GM21390 (cell line): ENCODE results near the gene CIB1.
"Not testable (repeated sequence)": the region's sequence is repeated elsewhere in the genome, so short reads cannot be mapped to it uniquely, and the experiment has no call there.

Experiments
- ATAC-seq: cut with Tn5 transposase; IDR thresholded peaks from one replicate; pipeline ENCODE4 v1.9.1; 2021; ENCODE audit not compliant: unreplicated experiment

Gene CIB1

GRCh38 chr15:90201130-90201943 lies 32.4 kb downstream of the CIB1 start, which contains the start of gene SEMA4B:
Gene SEMA4B (plus strand): TSS chr15:90201330. CDS start chr15:90201579, 249 bp downstream.
- peak; percentile 87 for ATAC-seq

GRCh38 chr15:90200534-90201129 lies 33.1 kb downstream of the CIB1 start:
- peak; percentile 21 for ATAC-seq

GRCh38 chr15:90194655-90195054 lies 39.1 kb downstream of the CIB1 start:
- no peak for ATAC-seq

GRCh38 chr15:90192961-90193786 lies 40.6 kb downstream of the CIB1 start:
- no peak for ATAC-seq

- ATAC-seq, result peak; percentile 77
Observed at GRCh38 chr15:90191794-90192509, 41.8 kb downstream of the CIB1 start.

- peak; percentile 22 for ATAC-seq
Observed at GRCh38 chr15:90191344-90191687, 42.4 kb downstream of the CIB1 start.

- ATAC-seq, result peak; percentile 43
Observed at GRCh38 chr15:90190606-90191343, 43.0 kb downstream of the CIB1 start.

GRCh38 chr15:90189781-90190467 lies 43.8 kb downstream of the CIB1 start:
- no peak for ATAC-seq

GRCh38 chr15:90188914-90189748 lies 44.6 kb downstream of the CIB1 start:
- no peak for ATAC-seq

GRCh38 chr15:90188065-90188464 lies 45.7 kb downstream of the CIB1 start:
- ATAC-seq, result not testable (repeated sequence)

GRCh38 chr15:90187257-90187868 lies 46.4 kb downstream of the CIB1 start:
- no peak for ATAC-seq

- ATAC-seq, result peak; percentile 66
Observed at GRCh38 chr15:90184786-90185704, 48.7 kb downstream of the CIB1 start.

- ATAC-seq, result peak; percentile 51
Observed at GRCh38 chr15:90184119-90184785, 49.5 kb downstream of the CIB1 start.

- no peak for ATAC-seq
Observed at GRCh38 chr15:90181776-90182175, 52.0 kb downstream of the CIB1 start.
